ENCODE measurements around the gene FLNB. TPM values are rescaled to one million over a fixed set of nuclear protein-coding genes. Genes with fewer than 3 reads are reported as not detected.

The FLNB gene
- total and polyA plus RNA-seq, 2 experiments from 2014 or later, result 69.4 to 172 TPM

DNA sequence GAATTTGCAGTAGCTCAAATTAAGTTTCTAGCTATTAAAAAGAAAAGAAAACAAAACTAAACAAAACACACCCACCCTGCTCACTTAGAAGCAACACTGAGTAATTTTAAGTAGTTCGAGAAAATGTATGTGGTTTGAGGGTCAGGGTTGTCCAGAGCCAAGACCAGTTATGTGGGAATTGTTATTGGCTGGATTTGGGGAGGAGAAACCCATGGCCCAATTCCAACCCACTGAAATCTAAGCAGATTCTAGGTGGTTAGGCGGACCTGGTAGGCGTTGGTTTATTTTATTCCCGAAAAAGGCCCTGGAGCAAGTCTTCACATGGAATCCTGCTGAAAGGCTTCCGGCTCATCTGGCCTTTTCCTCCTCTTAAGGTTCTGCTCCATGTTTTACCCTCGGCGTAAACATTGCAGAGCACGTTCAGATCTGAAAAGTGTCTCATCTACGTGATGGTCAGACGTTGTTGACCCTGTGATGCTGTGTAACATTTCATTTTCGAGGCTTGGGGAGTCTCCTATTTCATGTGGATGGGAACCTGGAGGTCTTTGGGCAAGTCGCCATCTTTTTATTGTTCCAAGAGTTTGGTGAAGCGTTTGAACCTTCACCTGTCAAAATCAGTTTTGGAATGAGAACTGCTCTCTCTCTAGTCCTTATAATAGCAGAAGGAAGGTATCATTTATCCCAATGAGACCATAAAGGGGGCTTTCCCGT lies 64.0 kb downstream of the FLNB start:
- Histone ChIP-seq H3K4me1 (ENCODE audit: insufficient read depth) (peaks cover 39% of the 10 kb centered on the region), H3K4me3 (no peak overlapping the region), H4K20me1 (ENCODE audit: insufficient read depth, poor library complexity, severe bottlenecking) (peaks cover 3% of the 10 kb centered on the region), H3K36me3 (replicated peaks; ENCODE audit: insufficient read depth, low read depth) (no peaks in the 10 kb centered on the region), H3K4me2 (peak overlapping the region; percentile 7), H3K27ac (peak overlapping the region; percentile 77), H2AFZ (no peak overlapping the region), H3K9me3 (ENCODE audit: low read depth) (no peaks in the 10 kb centered on the region), H3K27me3 (no peaks in the 10 kb centered on the region), H3K79me2 (peaks cover 97% of the 10 kb centered on the region), H3K9me2 (replicated peaks; ENCODE audit: insufficient read depth) (no peaks in the 10 kb centered on the region)
- 70% methylated on average over 14 of the region's 14 CpGs for WGBS (ENCODE audit: low lambda C conversion rate, missing lambda C conversion rate)
- no peak for TF ChIP-seq EZH2 (IDR thresholded peaks at IDR 0.05; ENCODE audit: borderline replicate concordance)
- no peak for DNase-seq (ENCODE audit: low spot score)

DNA sequence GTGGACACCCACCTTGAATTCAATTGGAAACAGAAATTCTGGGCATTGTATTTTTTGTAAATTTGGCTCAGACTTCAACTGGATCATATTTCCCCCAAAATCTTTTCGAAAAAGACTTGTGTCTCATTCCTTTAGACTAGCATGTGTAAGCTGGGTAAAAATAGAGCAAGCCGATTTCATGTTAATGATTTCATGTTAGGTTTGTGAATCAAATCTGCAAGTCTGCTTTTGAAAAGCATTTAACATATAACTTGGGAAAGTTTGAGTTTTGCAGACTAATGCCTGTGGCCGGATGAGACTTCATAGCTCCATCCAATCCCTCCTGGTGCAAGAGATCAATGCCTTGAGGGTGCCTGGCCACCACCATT lies 64.5 kb downstream of the FLNB start:
- Histone ChIP-seq H3K27ac (peak overlapping the region; percentile 77), H3K79me2 (peaks cover 96% of the 10 kb centered on the region), H3K27me3 (no peaks in the 10 kb centered on the region), H3K9me2 (replicated peaks; ENCODE audit: insufficient read depth) (no peaks in the 10 kb centered on the region), H4K20me1 (ENCODE audit: insufficient read depth, poor library complexity, severe bottlenecking) (peaks cover 3% of the 10 kb centered on the region), H3K36me3 (replicated peaks; ENCODE audit: insufficient read depth, low read depth) (no peaks in the 10 kb centered on the region), H3K4me3 (no peak overlapping the region), H3K9me3 (ENCODE audit: low read depth) (no peaks in the 10 kb centered on the region), H3K4me2 (no peak overlapping the region), H3K4me1 (ENCODE audit: insufficient read depth) (peaks cover 34% of the 10 kb centered on the region), H2AFZ (no peak overlapping the region)
- TF ChIP-seq EZH2phosphoT487 (IDR thresholded peaks at IDR 0.05; ENCODE audit: low read depth, severe bottlenecking, unreplicated experiment), result no peak
- TF ChIP-seq, protein P1, sequence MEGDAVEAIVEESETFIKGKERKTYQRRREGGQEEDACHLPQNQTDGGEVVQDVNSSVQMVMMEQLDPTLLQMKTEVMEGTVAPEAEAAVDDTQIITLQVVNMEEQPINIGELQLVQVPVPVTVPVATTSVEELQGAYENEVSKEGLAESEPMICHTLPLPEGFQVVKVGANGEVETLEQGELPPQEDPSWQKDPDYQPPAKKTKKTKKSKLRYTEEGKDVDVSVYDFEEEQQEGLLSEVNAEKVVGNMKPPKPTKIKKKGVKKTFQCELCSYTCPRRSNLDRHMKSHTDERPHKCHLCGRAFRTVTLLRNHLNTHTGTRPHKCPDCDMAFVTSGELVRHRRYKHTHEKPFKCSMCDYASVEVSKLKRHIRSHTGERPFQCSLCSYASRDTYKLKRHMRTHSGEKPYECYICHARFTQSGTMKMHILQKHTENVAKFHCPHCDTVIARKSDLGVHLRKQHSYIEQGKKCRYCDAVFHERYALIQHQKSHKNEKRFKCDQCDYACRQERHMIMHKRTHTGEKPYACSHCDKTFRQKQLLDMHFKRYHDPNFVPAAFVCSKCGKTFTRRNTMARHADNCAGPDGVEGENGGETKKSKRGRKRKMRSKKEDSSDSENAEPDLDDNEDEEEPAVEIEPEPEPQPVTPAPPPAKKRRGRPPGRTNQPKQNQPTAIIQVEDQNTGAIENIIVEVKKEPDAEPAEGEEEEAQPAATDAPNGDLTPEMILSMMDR (IDR thresholded peaks at IDR 0.05; ENCODE audit: poor library complexity), result no peak
- TF ChIP-seq EZH2 (IDR thresholded peaks at IDR 0.05; ENCODE audit: borderline replicate concordance), result no peak
- no peak for DNase-seq (ENCODE audit: low spot score)
- 81% methylated on average over 3 of the region's 3 CpGs for WGBS (ENCODE audit: low lambda C conversion rate, missing lambda C conversion rate)

DNA sequence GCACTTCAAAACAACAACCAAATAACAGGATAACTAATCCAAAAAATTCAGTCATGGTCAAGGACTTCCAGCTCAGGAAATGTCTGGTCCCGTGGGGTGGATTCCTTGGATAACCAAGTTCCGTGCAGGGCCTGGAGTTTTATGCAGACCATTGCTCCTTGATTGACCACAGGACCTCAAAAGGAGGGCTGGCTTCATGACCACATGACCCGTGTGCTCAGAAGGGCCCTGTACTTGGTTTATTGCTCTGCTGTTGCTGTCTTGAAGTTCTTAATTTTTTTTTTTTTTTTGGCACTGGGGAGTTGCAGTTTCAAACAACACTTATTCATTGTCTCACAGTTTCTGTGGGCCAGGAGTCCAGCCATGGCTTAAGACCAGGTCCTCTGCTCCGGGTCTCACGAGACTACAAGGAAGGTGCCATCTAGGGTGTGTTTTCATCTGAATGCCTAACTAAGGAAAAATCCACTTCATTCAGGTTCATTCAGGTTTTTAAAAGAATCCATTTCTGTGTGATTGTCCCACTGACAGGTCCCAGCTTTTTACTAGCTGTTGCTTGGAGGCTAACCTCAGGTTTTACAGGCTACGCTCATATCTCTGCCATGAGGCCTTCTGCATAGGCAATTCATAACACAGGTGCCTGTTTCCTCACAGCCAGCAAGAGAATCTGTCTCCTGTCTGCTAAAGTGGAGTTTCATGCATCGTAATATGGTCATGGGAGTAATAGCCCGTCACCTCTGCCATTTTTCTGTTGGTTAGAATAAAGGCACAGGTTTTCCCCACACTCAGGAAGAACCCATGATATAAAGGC lies 65.3 kb downstream of the FLNB start:
- 78% methylated on average over 8 of the region's 8 CpGs for WGBS (ENCODE audit: low lambda C conversion rate, missing lambda C conversion rate)
- H3K9me2 ChIP-seq (replicated peaks; ENCODE audit: insufficient read depth), result no peaks in the 10 kb centered on the region
- peaks cover 26% of the 10 kb centered on the region for H3K4me1 ChIP-seq (ENCODE audit: insufficient read depth)
- no peak for DNase-seq (ENCODE audit: low spot score)
- no peak overlapping the region for H2AFZ ChIP-seq
- H3K4me3 ChIP-seq, result no peak overlapping the region
- no peaks in the 10 kb centered on the region for H3K9me3 ChIP-seq (ENCODE audit: low read depth)
- TF ChIP-seq, protein P1 (IDR thresholded peaks at IDR 0.05; ENCODE audit: poor library complexity), result no peak
- TF ChIP-seq EZH2 (IDR thresholded peaks at IDR 0.05; ENCODE audit: borderline replicate concordance) (no peak), EZH2phosphoT487 (IDR thresholded peaks at IDR 0.05; ENCODE audit: low read depth, severe bottlenecking, unreplicated experiment) (no peak)
- H3K4me2 ChIP-seq, result no peak overlapping the region
- H3K36me3 ChIP-seq (replicated peaks; ENCODE audit: insufficient read depth, low read depth), result peaks cover 5% of the 10 kb centered on the region
- H4K20me1 ChIP-seq (ENCODE audit: insufficient read depth, poor library complexity, severe bottlenecking), result peaks cover 3% of the 10 kb centered on the region
- no peaks in the 10 kb centered on the region for H3K27me3 ChIP-seq
- peak overlapping the region; percentile 26 for H3K27ac ChIP-seq
- peaks cover 96% of the 10 kb centered on the region for H3K79me2 ChIP-seq

DNA sequence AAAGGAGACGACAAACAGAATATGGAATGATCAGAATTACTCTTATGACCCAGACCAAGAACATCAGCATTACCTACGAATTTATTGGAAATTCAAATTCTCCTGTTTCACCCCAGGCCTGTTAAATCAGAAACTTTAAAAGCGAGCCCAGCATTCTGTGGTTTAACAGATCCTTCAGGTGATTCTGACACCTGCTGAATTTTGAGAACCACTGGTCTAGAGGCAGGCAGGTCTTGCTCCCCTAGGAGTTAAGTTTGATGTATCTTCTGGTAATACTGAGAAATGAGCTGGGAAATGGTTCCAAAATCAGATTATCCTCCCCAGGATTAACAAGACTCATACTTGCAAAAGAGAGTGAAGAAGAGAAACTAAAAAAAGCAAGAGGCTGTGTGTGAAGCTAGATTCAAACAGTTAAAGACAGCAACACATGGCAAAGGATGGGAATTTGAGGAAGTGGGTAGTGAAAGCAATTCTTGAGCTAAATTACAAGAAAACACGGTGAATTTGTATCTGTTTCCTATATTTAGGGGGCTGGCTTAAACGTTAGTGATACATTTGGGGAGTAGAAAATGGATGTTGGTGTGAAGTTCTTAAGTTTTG lies 66.0 kb downstream of the FLNB start:
- no peaks in the 10 kb centered on the region for H3K9me2 ChIP-seq (replicated peaks; ENCODE audit: insufficient read depth)
- H3K9me3 ChIP-seq (ENCODE audit: low read depth), result no peaks in the 10 kb centered on the region
- H3K4me2 ChIP-seq, result no peak overlapping the region
- no peak for TF ChIP-seq EZH2phosphoT487 (IDR thresholded peaks at IDR 0.05; ENCODE audit: low read depth, severe bottlenecking, unreplicated experiment)
- TF ChIP-seq, protein P1 (IDR thresholded peaks at IDR 0.05; ENCODE audit: poor library complexity), result no peak
- TF ChIP-seq EZH2 (IDR thresholded peaks at IDR 0.05; ENCODE audit: borderline replicate concordance), result no peak
- H2AFZ ChIP-seq, result no peak overlapping the region
- peaks cover 6% of the 10 kb centered on the region for H3K36me3 ChIP-seq (replicated peaks; ENCODE audit: insufficient read depth, low read depth)
- H4K20me1 ChIP-seq (ENCODE audit: insufficient read depth, poor library complexity, severe bottlenecking), result peaks cover 3% of the 10 kb centered on the region
- DNase-seq (ENCODE audit: low spot score), result no peak
- peaks cover 95% of the 10 kb centered on the region for H3K79me2 ChIP-seq
- peaks cover 22% of the 10 kb centered on the region for H3K4me1 ChIP-seq (ENCODE audit: insufficient read depth)
- H3K4me3 ChIP-seq, result no peak overlapping the region
- H3K27ac ChIP-seq, result peak overlapping the region; percentile 26
- H3K27me3 ChIP-seq, result no peaks in the 10 kb centered on the region
- WGBS (ENCODE audit: low lambda C conversion rate, missing lambda C conversion rate), result 81% methylated on average over 5 of the region's 5 CpGs

Measured in hepatocyte (in vitro differentiated cells).